SIG-M5 treated with dmso at 0.1 percent for 504 hours (cell line): ENCODE data around the gene TXNL4A.

Experiments
- DNase-seq: peaks from one replicate; lab custom pipeline; 2025; ENCODE audit not compliant: unreplicated experiment; lab: John Stamatoyannopoulos, UW

The TXNL4A gene

GRCh38 chr18:79936641-79937040, 51.7 kb downstream of the TXNL4A start:
- no peak for DNase-seq

- DNase-seq = no peak
Measured at GRCh38 chr18:79935925-79936324, 52.4 kb downstream of the TXNL4A start.

- no peak for DNase-seq
Measured at GRCh38 chr18:79935499-79935898, 52.9 kb downstream of the TXNL4A start.

- no peak for DNase-seq
Measured at GRCh38 chr18:79935098-79935480, 53.3 kb downstream of the TXNL4A start.

- DNase-seq = peak; percentile 28
Measured at GRCh38 chr18:79934311-79935097, 53.9 kb downstream of the TXNL4A start.

- DNase-seq = peak; percentile 63
Measured at GRCh38 chr18:79933765-79934164, 54.6 kb downstream of the TXNL4A start.

GRCh38 chr18:79932907-79933306, 55.5 kb downstream of the TXNL4A start:
- no peak for DNase-seq

GRCh38 chr18:79931475-79931874, 56.9 kb downstream of the TXNL4A start:
- no peak for DNase-seq

GRCh38 chr18:79930020-79930642, 58.2 kb downstream of the TXNL4A start:
- DNase-seq = no peak

GRCh38 chr18:79928563-79928960, 59.8 kb downstream of the TXNL4A start:
- no peak for DNase-seq

- DNase-seq = no peak
Measured at GRCh38 chr18:79927607-79928562, 60.5 kb downstream of the TXNL4A start.

- no peak for DNase-seq
Measured at GRCh38 chr18:79926715-79927606, 61.4 kb downstream of the TXNL4A start.

GRCh38 chr18:79926306-79926705, 62.1 kb downstream of the TXNL4A start:
- no peak for DNase-seq

GRCh38 chr18:79924814-79925731, 63.3 kb downstream of the TXNL4A start:
- no peak for DNase-seq

GRCh38 chr18:79923896-79924585, 64.3 kb downstream of the TXNL4A start:
- DNase-seq = no peak

- no peak for DNase-seq
Measured at GRCh38 chr18:79922971-79923411, 65.4 kb downstream of the TXNL4A start.

- DNase-seq = no peak
Measured at GRCh38 chr18:79921984-79922965, 66.1 kb downstream of the TXNL4A start.
